AG04450 (cell line): Measurements from ENCODE around the gene ZDHHC3. TPM values are rescaled to one million over a fixed set of nuclear protein-coding genes. Genes with fewer than 3 reads are reported as not detected.
A peak's percentile ranks its signal among the peaks of the same experiment; 100 is the strongest.

ENCODE experiments used
- CTCF ChIA-PET: fragments of 300-600, 350-600 bp; formaldehyde crosslinking; extraction: SDS; loops from one replicate; lab custom pipeline; 2022; ENCODE audit warnings: antibody characterized with exemption, inconsistent platforms; lab: Charles Lee
- POLR2A ChIA-PET: fragments of 350-600 bp; formaldehyde crosslinking; extraction: SDS; loops from one replicate; lab custom pipeline; 2021; ENCODE audit warnings: antibody characterized with exemption, inconsistent platforms; lab: Yijun Ruan, JAX
- DNase-seq: peaks from one replicate; pipeline ENCODE4 v3.0.0-alpha.2; 2011; ENCODE audit warnings: low read depth, low spot score
- H3K27ac ChIP-seq: one replicate; pipeline ENCODE4 v1.5.1; 2012; ENCODE audit warnings: low read depth, low read length, control low read depth
- H3K27me3 ChIP-seq: one replicate; pipeline ENCODE4 v1.6.0; 2012; ENCODE audit warnings: low read length; ENCODE audit not compliant: control insufficient read depth, insufficient read depth
- H3K4me3 ChIP-seq: 2 replicates; pipeline ENCODE4 v1.5.1; 2011; ENCODE audit warnings: mild to moderate bottlenecking, low read depth, low read length, control low read depth
- H3K9me3 ChIP-seq: 2 replicates; pipeline ENCODE4 v1.5.1; 2012; ENCODE audit warnings: low read length; ENCODE audit not compliant: control insufficient read depth, insufficient read depth
- polyA plus RNA-seq: library from polyadenylated mRNA; depleted of rRNA; stranded (reverse); fragments of >200 nt; gene quantifications from 2 replicates; pipeline ENCODE4 v1.2.3, GENCODE V29; 2011
- TF ChIP-seq, protein P1 (sequence below): IDR thresholded peaks from 2 replicates; pipeline ENCODE4 v1.5.1; 2011; ENCODE audit warnings: low read depth, low read length, control low read depth, inconsistent platforms

Gene ZDHHC3
- polyA plus RNA-seq, 1 experiment: 92.7 TPM

DNA sequence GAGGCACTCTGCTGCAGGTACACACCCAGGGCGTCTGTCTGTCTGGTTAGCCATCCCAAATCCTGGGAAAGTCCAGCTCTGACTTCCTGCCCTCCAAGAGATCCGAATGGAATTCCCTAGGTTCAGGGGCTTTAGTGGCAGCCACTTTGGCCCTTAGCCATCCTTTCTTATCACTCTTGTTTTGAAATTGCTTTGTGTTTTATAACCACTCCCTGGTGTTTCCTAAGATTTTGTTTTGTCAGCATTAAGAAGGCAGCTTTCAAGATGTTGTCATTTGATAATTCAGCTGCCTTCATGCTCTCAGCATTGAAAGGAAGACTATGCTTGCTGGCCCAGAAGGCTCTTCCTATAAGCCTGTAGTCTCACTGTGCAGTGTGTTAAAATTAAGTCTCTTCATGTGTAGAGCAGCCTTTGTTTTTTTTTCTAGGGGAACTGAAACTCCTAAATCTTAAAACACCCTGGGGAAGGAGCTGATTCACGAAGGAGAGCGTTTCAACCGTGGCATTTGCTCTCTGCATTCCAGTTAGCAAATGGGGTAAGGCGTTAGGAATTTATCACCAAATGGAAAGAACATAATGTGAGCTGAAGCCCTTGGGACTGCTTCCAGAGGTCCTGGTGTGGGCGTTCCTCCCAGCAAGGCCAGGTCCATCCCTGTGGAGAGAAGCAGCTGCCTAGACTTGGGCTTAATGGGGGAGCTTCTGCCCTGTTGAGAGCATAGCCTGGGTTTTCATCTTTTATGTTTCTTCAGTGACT lies 36.0 kb upstream of the ZDHHC3 start:
- Histone ChIP-seq H3K4me3 (peak overlapping the region; percentile 31; the same call in 1 of the 2 replicates), H3K9me3 (no peaks in the 10 kb centered on the region), H3K27me3 (no peaks in the 10 kb centered on the region), H3K27ac (peak overlapping the region; percentile 97)
- DNase-seq: peak; percentile 80
- POLR2A ChIA-PET: interaction anchor here (0.5 to 1.2 kb wide), 11 partner anchors 11 to 541 kb away, joined by 3 to 8 read pairs (median 3); partner anchors contain the start of genes EXOSC7 and ZDHHC3
- TF ChIP-seq, protein P1, sequence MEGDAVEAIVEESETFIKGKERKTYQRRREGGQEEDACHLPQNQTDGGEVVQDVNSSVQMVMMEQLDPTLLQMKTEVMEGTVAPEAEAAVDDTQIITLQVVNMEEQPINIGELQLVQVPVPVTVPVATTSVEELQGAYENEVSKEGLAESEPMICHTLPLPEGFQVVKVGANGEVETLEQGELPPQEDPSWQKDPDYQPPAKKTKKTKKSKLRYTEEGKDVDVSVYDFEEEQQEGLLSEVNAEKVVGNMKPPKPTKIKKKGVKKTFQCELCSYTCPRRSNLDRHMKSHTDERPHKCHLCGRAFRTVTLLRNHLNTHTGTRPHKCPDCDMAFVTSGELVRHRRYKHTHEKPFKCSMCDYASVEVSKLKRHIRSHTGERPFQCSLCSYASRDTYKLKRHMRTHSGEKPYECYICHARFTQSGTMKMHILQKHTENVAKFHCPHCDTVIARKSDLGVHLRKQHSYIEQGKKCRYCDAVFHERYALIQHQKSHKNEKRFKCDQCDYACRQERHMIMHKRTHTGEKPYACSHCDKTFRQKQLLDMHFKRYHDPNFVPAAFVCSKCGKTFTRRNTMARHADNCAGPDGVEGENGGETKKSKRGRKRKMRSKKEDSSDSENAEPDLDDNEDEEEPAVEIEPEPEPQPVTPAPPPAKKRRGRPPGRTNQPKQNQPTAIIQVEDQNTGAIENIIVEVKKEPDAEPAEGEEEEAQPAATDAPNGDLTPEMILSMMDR: no peak
- CTCF ChIA-PET: interaction anchor here (0.6 to 1.8 kb wide), 8 partner anchors 9 to 655 kb away, joined by 3 to 5 read pairs (median 4); no protein-coding TSS in a partner anchor

DNA sequence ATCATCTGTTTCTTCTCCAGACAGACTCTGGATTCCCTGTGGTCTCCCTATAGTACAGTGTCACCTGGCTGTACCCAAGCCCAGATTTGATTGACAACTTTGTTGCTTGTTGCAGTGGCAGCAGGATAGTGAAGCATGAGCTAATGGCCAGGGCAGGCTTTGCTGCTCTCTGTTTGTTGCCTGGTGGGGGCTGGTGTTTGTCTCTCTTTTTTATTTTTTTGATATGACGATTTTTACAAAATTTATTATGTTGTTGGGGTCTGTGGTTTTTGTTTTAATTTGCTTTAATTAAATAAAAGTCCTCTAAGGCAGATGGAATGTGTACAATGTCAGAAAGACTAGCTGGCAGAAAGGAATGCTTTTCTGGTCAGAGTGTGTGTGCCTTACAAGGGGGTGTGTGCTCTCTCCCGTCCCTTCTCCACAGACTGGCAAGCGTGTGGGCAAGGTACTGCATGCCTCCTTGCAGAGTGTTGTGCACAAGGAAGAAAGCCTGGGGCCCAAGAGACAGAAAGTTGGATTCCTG lies 34.9 kb upstream of the ZDHHC3 start:
- TF ChIP-seq, protein P1: no peak
- Histone ChIP-seq H3K27me3 (no peaks in the 10 kb centered on the region), H3K27ac (peak overlapping the region; percentile 97), H3K9me3 (no peaks in the 10 kb centered on the region), H3K4me3 (no peak overlapping the region)
- POLR2A ChIA-PET: interaction anchor here (0.7 to 1.2 kb wide), 3 partner anchors 20 to 161 kb away, joined by 3 read pairs; partner anchors contain the start of genes EXOSC7 and ZDHHC3
- CTCF ChIA-PET: interaction anchor here (1.6 to 1.8 kb wide), 2 partner anchors 26 to 28 kb away, joined by 4 to 5 read pairs; no protein-coding TSS in a partner anchor
- DNase-seq: no peak

DNA sequence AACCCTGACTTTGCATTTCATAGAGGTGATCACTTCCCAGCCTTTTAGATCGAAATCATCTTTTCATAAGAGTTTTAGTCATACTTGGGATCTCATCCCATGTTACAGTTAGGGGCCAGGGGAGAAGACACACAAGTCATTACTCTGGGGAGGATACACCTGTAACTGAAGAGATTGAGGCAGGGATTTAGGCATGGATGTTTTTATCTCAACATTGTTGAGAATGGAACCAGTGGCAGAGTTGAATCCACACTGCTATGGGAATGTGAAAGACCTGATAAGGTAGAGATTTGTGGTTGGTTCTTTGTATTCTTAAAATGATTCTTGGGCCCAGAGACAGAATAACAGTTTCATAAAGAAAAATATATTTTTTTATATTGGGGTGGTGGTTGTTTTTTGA lies 33.9 kb upstream of the ZDHHC3 start:
- H3K27ac ChIP-seq: no peak overlapping the region
- ChIA-PET POLR2A (no interaction called here), CTCF (no interaction called here)
- H3K4me3 ChIP-seq: no peak overlapping the region
- TF ChIP-seq, protein P1: no peak
- no peaks in the 10 kb centered on the region for H3K27me3 ChIP-seq
- no peak for DNase-seq
- H3K9me3 ChIP-seq: no peaks in the 10 kb centered on the region

DNA sequence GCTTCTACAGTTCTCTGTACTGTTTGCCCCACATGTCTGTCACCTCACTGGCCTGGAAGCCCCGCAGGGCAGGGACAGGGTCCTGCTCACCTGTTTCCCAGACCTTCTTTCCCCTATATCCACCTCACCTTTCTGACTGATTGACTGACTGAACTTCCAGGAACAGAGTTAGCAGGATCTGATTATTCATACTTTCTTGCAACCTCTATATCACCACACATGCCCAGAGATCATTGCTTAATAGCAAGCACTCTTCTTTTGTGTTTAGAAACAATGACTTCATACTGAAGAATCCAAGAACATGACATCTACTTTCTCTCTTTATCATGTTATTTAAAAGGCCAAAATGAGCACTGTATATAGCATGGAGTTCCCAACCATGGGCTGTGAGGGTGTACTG lies 32.1 kb upstream of the ZDHHC3 start:
- no peaks in the 10 kb centered on the region for H3K9me3 ChIP-seq
- H3K27ac ChIP-seq: peak overlapping the region; percentile 66
- no peak for DNase-seq
- ChIA-PET POLR2A (no interaction called here), CTCF (no interaction called here)
- TF ChIP-seq, protein P1: no peak
- no peaks in the 10 kb centered on the region for H3K27me3 ChIP-seq
- H3K4me3 ChIP-seq: no peak overlapping the region

DNA sequence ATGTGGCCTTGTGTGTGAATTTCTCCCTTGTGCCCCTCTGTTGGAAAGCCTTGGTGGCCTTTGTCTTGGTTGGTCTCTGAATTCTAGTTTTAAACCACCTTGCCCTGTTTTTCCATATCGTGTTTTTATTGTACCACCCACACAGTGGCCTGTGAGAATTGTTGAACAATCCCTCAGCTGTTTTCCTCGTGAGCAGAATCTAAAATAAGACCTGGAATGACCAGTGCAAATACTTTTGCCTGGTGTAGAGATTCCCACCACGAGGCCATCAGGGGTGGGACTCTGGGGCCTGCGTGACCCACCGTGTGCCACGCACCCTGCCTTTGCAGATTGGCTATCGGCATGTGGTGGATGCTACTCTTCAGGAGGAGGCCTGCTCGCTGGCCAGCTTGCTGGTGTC lies 31.1 kb upstream of the ZDHHC3 start:
- H3K27me3 ChIP-seq: no peaks in the 10 kb centered on the region
- CTCF ChIA-PET: no interaction called here
- POLR2A ChIA-PET: no interaction called here
- TF ChIP-seq, protein P1: no peak
- no peak overlapping the region for H3K4me3 ChIP-seq
- no peak overlapping the region for H3K27ac ChIP-seq
- no peaks in the 10 kb centered on the region for H3K9me3 ChIP-seq
- no peak for DNase-seq
